ENCODE results near the gene PACRG. TPM values are rescaled to one million over a fixed set of nuclear protein-coding genes. Genes with fewer than 3 reads are reported as not detected.

The PACRG gene
- polyA plus RNA-seq, 1 of the 3 experiments (the other 2 are of a cell fraction): 0.56 TPM

- TF ChIP-seq MAX (IDR thresholded peaks at IDR 0.05; ENCODE audit: low read depth): no peak
- TF ChIP-seq MEF2A (IDR thresholded peaks at IDR 0.05; ENCODE audit: borderline replicate concordance, low read depth): no peak
- TF ChIP-seq ZBTB33 (IDR thresholded peaks at IDR 0.05; ENCODE audit: borderline replicate concordance, low read depth): no peak
- no peak for TF ChIP-seq SIN3A (IDR thresholded peaks at IDR 0.05; ENCODE audit: borderline replicate concordance, low read depth, low read length)
- no peak for TF ChIP-seq NRF1 (IDR thresholded peaks at IDR 0.05; ENCODE audit: low read depth, low read length)
- no peak for TF ChIP-seq PBX3 (IDR thresholded peaks at IDR 0.05)
- TF ChIP-seq CHD2 (IDR thresholded peaks at IDR 0.05; ENCODE audit: low read length, partially characterized antibody): no peak
- no peak for TF ChIP-seq JUND (IDR thresholded peaks at IDR 0.05)
- no peak for TF ChIP-seq MXI1 (IDR thresholded peaks at IDR 0.05; ENCODE audit: low read depth, low read length)
- no peak for TF ChIP-seq POLR2AphosphoS5 (IDR thresholded peaks at IDR 0.05; ENCODE audit: low read depth, low read length)
- TF ChIP-seq EZH2phosphoT487 (IDR thresholded peaks at IDR 0.05; ENCODE audit: borderline replicate concordance, low read depth): no peak
- TF ChIP-seq YY1 (IDR thresholded peaks at IDR 0.05; ENCODE audit: low read depth): no peak
- CTCF ChIA-PET: no interaction called here
Observed at GRCh38 chr6:163281634-163282033, 553.9 kb downstream of the PACRG start.

GRCh38 chr6:163282672-163283071 lies 554.9 kb downstream of the PACRG start:
- Histone ChIP-seq H3K4me1 (ENCODE audit: control insufficient read depth in 1 of 2, insufficient read depth in 2 of 2, low read depth in 1 of 2, low read length in 1 of 2) (no peaks in the 10 kb centered on the region; a peak in 1 of 4 replicates), H3K9me2 (no peaks in the 10 kb centered on the region), H3K27me3 (ENCODE audit: insufficient read depth) (no peaks in the 10 kb centered on the region), H3K9me3 (no peaks in the 10 kb centered on the region), H3F3A (replicated peaks; ENCODE audit: insufficient read depth) (no peaks in the 10 kb centered on the region), H3K27ac (ENCODE audit: low read depth in 2 of 2, low read length in 1 of 2) (no peak overlapping the region), H4K20me1 (ENCODE audit: insufficient read depth) (no peaks in the 10 kb centered on the region), H3K36me3 (replicated peaks in 1 of 2; ENCODE audit: control insufficient read depth in 1 of 2, insufficient read depth in 2 of 2, low read length in 1 of 2) (no peaks in the 10 kb centered on the region), H3K79me2 (ENCODE audit: insufficient read depth) (no peaks in the 10 kb centered on the region), H2AFZ (ENCODE audit: low read depth) (no peak overlapping the region), H3K9ac (no peak overlapping the region), H3K4me2 (no peak overlapping the region), H3K4me3 (ENCODE audit: low read depth in 2 of 2, low read length in 1 of 2) (no peak overlapping the region)
- POLR2A ChIA-PET: no interaction called here
- no peak for DNase-seq
- CTCF ChIA-PET: no interaction called here
- TF ChIP-seq NRF1 (IDR thresholded peaks at IDR 0.05; ENCODE audit: low read depth, low read length) (no peak), RFX5 (IDR thresholded peaks at IDR 0.05; ENCODE audit: low read length) (no peak), TAF1 (IDR thresholded peaks at IDR 0.05; ENCODE audit: borderline replicate concordance, low read depth, low read length) (no peak), REST (IDR thresholded peaks at IDR 0.05; ENCODE audit: low read depth, low read length) (no peak), FOXM1 (IDR thresholded peaks at IDR 0.05; ENCODE audit: low read depth) (no peak), YY1 (IDR thresholded peaks at IDR 0.05; ENCODE audit: low read depth) (no peak), MXI1 (IDR thresholded peaks at IDR 0.05; ENCODE audit: low read depth, low read length) (no peak), SIN3A (IDR thresholded peaks at IDR 0.05; ENCODE audit: borderline replicate concordance, low read depth, low read length) (no peak), FOXJ3 (CRISPR knock-in tag; IDR thresholded peaks at IDR 0.05) (no peak), CHD2 (IDR thresholded peaks at IDR 0.05; ENCODE audit: low read length, partially characterized antibody) (no peak), GATA2 (CRISPR knock-in tag; IDR thresholded peaks at IDR 0.05) (no peak), PBX3 (IDR thresholded peaks at IDR 0.05) (no peak), RAD21 (IDR thresholded peaks at IDR 0.05; ENCODE audit: low read length) (no peak)

More at GRCh38 chr6:163281634-163282033, 553.9 kb downstream of the PACRG start:
- H3K27ac ChIP-seq (ENCODE audit: low read depth in 2 of 2, low read length in 1 of 2): no peak overlapping the region
- H2AFZ ChIP-seq (ENCODE audit: low read depth): no peak overlapping the region
- no peak overlapping the region for H3K9ac ChIP-seq
- no peaks in the 10 kb centered on the region for H3F3A ChIP-seq (replicated peaks; ENCODE audit: insufficient read depth)
- no peaks in the 10 kb centered on the region for H3K9me2 ChIP-seq
- H3K9me3 ChIP-seq: no peaks in the 10 kb centered on the region
- H3K4me2 ChIP-seq: no peak overlapping the region
- H3K27me3 ChIP-seq (ENCODE audit: insufficient read depth): no peaks in the 10 kb centered on the region
- H4K20me1 ChIP-seq (ENCODE audit: insufficient read depth): no peaks in the 10 kb centered on the region
- H3K4me3 ChIP-seq (ENCODE audit: low read depth in 2 of 2, low read length in 1 of 2): no peak overlapping the region
- no peaks in the 10 kb centered on the region for H3K79me2 ChIP-seq (ENCODE audit: insufficient read depth)
- no peaks in the 10 kb centered on the region; a peak in 1 of 4 replicates for H3K4me1 ChIP-seq (ENCODE audit: control insufficient read depth in 1 of 2, insufficient read depth in 2 of 2, low read depth in 1 of 2, low read length in 1 of 2)
- POLR2A ChIA-PET: no interaction called here
- WGBS (ENCODE audit: low lambda C conversion rate): 20% methylated on average over 1 of the region's 1 CpG
- no peak for DNase-seq
- no peaks in the 10 kb centered on the region for H3K36me3 ChIP-seq (replicated peaks in 1 of 2; ENCODE audit: control insufficient read depth in 1 of 2, insufficient read depth in 2 of 2, low read length in 1 of 2)
